Hepatocyte (in vitro differentiated cells): ENCODE data around the gene UGT8. TPM values are rescaled to one million over a fixed set of nuclear protein-coding genes. Genes with fewer than 3 reads are reported as not detected.

Experiments
- DNase-seq: peaks from one replicate; pipeline ENCODE4 v3.0.0-alpha.2; 2016; ENCODE audit warnings: low spot score
- H2AFZ ChIP-seq: fragments of 200-600 bp; sonication (generic); 2 replicates; pipeline ENCODE4 v1.6.0; 2016; ENCODE audit warnings: antibody characterized with exemption, mild to moderate bottlenecking
- H3K27ac ChIP-seq: fragments of 200-600 bp; sonication (generic); 2 replicates; pipeline ENCODE4 v1.5.1; 2016; ENCODE audit warnings: mild to moderate bottlenecking
- H3K27me3 ChIP-seq: fragments of 200-600 bp; sonication (generic); 2 replicates; pipeline ENCODE4 v1.6.1; 2016
- H3K36me3 ChIP-seq: fragments of 200-600 bp; sonication (generic); replicated peaks from 2 replicates; pipeline ENCODE4 v1.5.1; 2016; ENCODE audit warnings: low read depth; ENCODE audit not compliant: insufficient read depth
- H3K4me1 ChIP-seq: fragments of 200-600 bp; sonication (generic); 2 replicates; pipeline ENCODE4 v1.5.1; 2016; ENCODE audit warnings: mild to moderate bottlenecking, moderate library complexity; ENCODE audit not compliant: insufficient read depth
- H3K4me2 ChIP-seq: fragments of 200-600 bp; sonication (generic); 2 replicates; pipeline ENCODE4 v1.6.0; 2016
- H3K4me3 ChIP-seq: fragments of 200-600 bp; sonication (generic); 2 replicates; pipeline ENCODE4 v1.5.1; 2016; ENCODE audit warnings: mild to moderate bottlenecking
- H3K79me2 ChIP-seq: fragments of 200-600 bp; sonication (generic); 2 replicates; pipeline ENCODE4 v1.6.0; 2017; ENCODE audit warnings: mild to moderate bottlenecking
- H3K9me2 ChIP-seq: fragments of 200-600 bp; sonication (generic); replicated peaks from 2 replicates; pipeline ENCODE4 v1.6.0; 2017; ENCODE audit warnings: mild to moderate bottlenecking; ENCODE audit not compliant: insufficient read depth
- H3K9me3 ChIP-seq: fragments of 200-600 bp; sonication (generic); 2 replicates; pipeline ENCODE4 v1.5.1; 2016; ENCODE audit warnings: low read depth, mild to moderate bottlenecking
- H4K20me1 ChIP-seq: fragments of 200-600 bp; sonication (generic); 2 replicates; pipeline ENCODE4 v1.6.0; 2016; ENCODE audit warnings: mild to moderate bottlenecking; ENCODE audit not compliant: insufficient read depth, poor library complexity, severe bottlenecking
- CTCF ChIP-seq: fragments of 200-600 bp; sonication (generic); IDR thresholded peaks from 2 replicates; pipeline ENCODE4 v1.5.1; 2016; ENCODE audit warnings: antibody characterized with exemption, mild to moderate bottlenecking; ENCODE audit not compliant: poor library complexity
- EZH2 ChIP-seq: fragments of 200-600 bp; sonication (generic); IDR thresholded peaks from 2 replicates; pipeline ENCODE4 v1.6.1; 2016; ENCODE audit warnings: antibody characterized with exemption, mild to moderate bottlenecking, borderline replicate concordance
- EZH2phosphoT487 ChIP-seq: fragments of 200-600 bp; sonication (generic); IDR thresholded peaks from one replicate; pipeline ENCODE4 v1.6.1; 2018; ENCODE audit warnings: antibody characterized with exemption, mild to moderate bottlenecking, low read depth, moderate library complexity; ENCODE audit not compliant: unreplicated experiment, severe bottlenecking
- WGBS: methylation state at CpG from one replicate; pipeline ENCODE4 v1.1.6; 2016; ENCODE audit warnings: low lambda C conversion rate; ENCODE audit errors: missing lambda C conversion rate; 5-methylcytosine and 5-hydroxymethylcytosine counted together
- polyA plus RNA-seq: library from polyadenylated mRNA; unstranded; fragments of >200 nt; fragmentation: Nextera tagmentation; extraction: Ambion mirVana; gene quantifications from 2 replicates; pipeline ENCODE4 v1.2.1, GENCODE V29; 2016
- total RNA-seq: library from RNA; depleted of rRNA; stranded (reverse); fragments of >200 nt; gene quantifications from 2 replicates; pipeline ENCODE4 v1.2.3, GENCODE V29; 2014

The UGT8 gene
- total and polyA plus RNA-seq, 2 experiments from 2014 or later = 17.0 to 47.2 TPM

GRCh38 chr4:114600672-114601071 lies 2.1 kb downstream of the UGT8 start:
- no peaks in the 10 kb centered on the region for H3K9me2 ChIP-seq
- 65% methylated on average over 1 of the region's 1 CpG for WGBS
- H3K36me3 ChIP-seq = no peaks in the 10 kb centered on the region
- no peak for DNase-seq
- H4K20me1 ChIP-seq = no peaks in the 10 kb centered on the region
- H3K4me2 ChIP-seq = peak overlapping the region; percentile 93
- TF ChIP-seq CTCF (no peak), EZH2 (no peak), EZH2phosphoT487 (no peak)
- H3K27ac ChIP-seq = no peak overlapping the region
- peaks cover 5% of the 10 kb centered on the region for H3K4me1 ChIP-seq
- peaks cover 11% of the 10 kb centered on the region for H3K27me3 ChIP-seq
- no peak overlapping the region for H2AFZ ChIP-seq
- H3K9me3 ChIP-seq = no peaks in the 10 kb centered on the region
- peak overlapping the region; percentile 85 for H3K4me3 ChIP-seq
- H3K79me2 ChIP-seq = peaks cover 56% of the 10 kb centered on the region

GRCh38 chr4:114601304-114602052 lies 2.9 kb downstream of the UGT8 start:
- TF ChIP-seq CTCF (no peak), EZH2phosphoT487 (no peak), EZH2 (no peak)
- no peaks in the 10 kb centered on the region for H3K9me2 ChIP-seq
- no peaks in the 10 kb centered on the region for H4K20me1 ChIP-seq
- H3K79me2 ChIP-seq = peaks cover 57% of the 10 kb centered on the region
- H3K9me3 ChIP-seq = no peaks in the 10 kb centered on the region
- H3K4me1 ChIP-seq = peaks cover 11% of the 10 kb centered on the region
- peak overlapping the region; percentile 10 for H3K4me3 ChIP-seq
- no peak overlapping the region for H3K27ac ChIP-seq
- H3K36me3 ChIP-seq = no peaks in the 10 kb centered on the region
- 61% methylated on average over 5 of the region's 5 CpGs for WGBS
- no peak overlapping the region for H2AFZ ChIP-seq
- no peak for DNase-seq
- H3K4me2 ChIP-seq = peak overlapping the region; percentile 93
- H3K27me3 ChIP-seq = peaks cover 11% of the 10 kb centered on the region

GRCh38 chr4:114603497-114603896 lies 4.9 kb downstream of the UGT8 start:
- Histone ChIP-seq H3K4me1 (peaks cover 8% of the 10 kb centered on the region), H3K79me2 (peaks cover 68% of the 10 kb centered on the region), H3K36me3 (no peaks in the 10 kb centered on the region), H2AFZ (no peak overlapping the region), H3K27ac (no peak overlapping the region), H4K20me1 (no peaks in the 10 kb centered on the region), H3K4me2 (peak overlapping the region; percentile 47), H3K27me3 (peaks cover 7% of the 10 kb centered on the region), H3K9me3 (no peaks in the 10 kb centered on the region), H3K9me2 (no peaks in the 10 kb centered on the region), H3K4me3 (no peak overlapping the region)
- TF ChIP-seq EZH2phosphoT487 = no peak
- TF ChIP-seq EZH2 = no peak
- TF ChIP-seq CTCF = no peak
- 63% methylated on average over 5 of the region's 5 CpGs for WGBS
- no peak for DNase-seq
